NT2/D1 (cell line): ENCODE results near the gene DLX3.

ENCODE experiments used
- SUZ12 ChIP-seq: IDR thresholded peaks from 2 replicates; pipeline ENCODE4 v1.6.1; 2011; ENCODE audit not compliant: insufficient read length, insufficient read depth; ENCODE audit errors: extremely low read depth
- ZNF274 ChIP-seq: IDR thresholded peaks from 2 replicates; pipeline ENCODE4 v1.6.1; 2011; ENCODE audit warnings: mild to moderate bottlenecking, low read depth, low read length

DNA sequence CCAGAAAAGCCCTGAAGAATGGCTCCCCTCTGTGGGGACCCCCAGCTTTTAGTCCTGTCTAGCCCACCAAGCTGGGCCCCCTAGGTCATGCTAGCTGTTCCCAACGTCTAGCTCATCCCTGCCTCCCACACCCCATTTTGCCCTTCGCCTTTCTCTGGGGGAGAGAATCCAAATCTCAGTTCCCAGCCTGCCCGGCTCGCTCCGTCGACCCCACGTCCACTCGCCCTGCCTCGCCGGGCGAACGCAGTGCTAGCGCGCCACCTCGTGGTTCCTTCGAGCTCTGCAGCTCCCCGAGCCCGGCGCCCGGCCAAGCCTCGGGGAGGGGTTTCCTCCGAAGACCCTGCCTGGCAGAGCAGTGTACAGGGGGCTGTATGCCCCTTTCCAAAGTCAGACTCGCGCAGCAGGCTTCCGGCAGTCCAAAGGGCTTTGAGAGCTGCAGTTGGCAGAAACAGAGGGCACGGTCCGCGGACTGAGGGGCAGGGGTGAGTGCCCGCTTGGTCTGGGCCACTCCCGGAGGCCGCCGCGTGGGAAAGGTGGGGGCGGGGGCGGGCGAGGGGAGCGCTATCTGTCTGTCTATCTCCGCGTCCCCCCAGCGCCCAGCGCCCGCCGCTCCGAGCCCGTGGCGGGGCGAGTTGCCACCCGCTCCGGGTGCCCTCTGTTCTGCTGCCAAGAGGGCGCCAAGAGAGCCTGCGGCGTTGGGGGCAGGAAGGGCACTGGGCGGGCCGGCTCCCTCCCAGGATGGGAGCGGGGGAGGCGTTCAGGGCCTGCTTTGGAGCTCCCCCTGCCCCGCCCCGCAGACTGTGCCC, 1.7 kb upstream of the DLX3 start:
- TF ChIP-seq ZNF274 (no peak), SUZ12 (no peak)
